ENCODE results near the gene PPM1F.
"Not testable (repeated sequence)": the region's sequence is repeated elsewhere in the genome, so short reads cannot be mapped to it uniquely, and the experiment has no call there.

Gene PPM1F

GRCh38 chr22:21939935-21940334 lies 12.7 kb downstream of the PPM1F start:
- not testable (repeated sequence) for DNase-seq

GRCh38 chr22:21939461-21939913 lies 13.2 kb downstream of the PPM1F start:
- no peak for DNase-seq

DNA sequence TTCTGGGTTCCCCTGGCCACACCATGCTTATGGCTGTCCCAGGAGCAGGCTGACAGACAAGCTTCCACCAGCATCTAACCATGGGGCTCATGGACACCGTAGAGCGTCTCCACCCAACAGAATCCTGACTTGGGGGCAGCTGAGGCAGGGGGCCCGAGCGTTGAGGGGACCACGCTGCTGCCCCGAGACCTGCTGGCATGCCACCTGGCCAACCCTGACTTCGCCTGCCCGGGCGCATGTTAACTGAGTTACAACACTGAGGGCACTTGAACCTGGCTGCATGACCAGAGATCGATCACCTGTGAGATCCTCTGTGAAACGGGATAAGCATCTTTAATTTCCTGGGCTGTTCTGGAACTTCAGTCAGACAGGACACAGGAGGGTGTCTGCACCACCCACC lies 13.7 kb downstream of the PPM1F start:
- no peak for DNase-seq

- DNase-seq = peak; percentile 70
Observed at GRCh38 chr22:21938071-21938822, 14.4 kb downstream of the PPM1F start.

GRCh38 chr22:21937821-21938070 lies 14.9 kb downstream of the PPM1F start:
- no peak for DNase-seq

GRCh38 chr22:21937041-21937820 lies 15.4 kb downstream of the PPM1F start:
- no peak for DNase-seq

GRCh38 chr22:21936151-21936775 lies 16.4 kb downstream of the PPM1F start:
- no peak for DNase-seq

GRCh38 chr22:21933910-21934309 lies 18.7 kb downstream of the PPM1F start:
- no peak for DNase-seq

DNA sequence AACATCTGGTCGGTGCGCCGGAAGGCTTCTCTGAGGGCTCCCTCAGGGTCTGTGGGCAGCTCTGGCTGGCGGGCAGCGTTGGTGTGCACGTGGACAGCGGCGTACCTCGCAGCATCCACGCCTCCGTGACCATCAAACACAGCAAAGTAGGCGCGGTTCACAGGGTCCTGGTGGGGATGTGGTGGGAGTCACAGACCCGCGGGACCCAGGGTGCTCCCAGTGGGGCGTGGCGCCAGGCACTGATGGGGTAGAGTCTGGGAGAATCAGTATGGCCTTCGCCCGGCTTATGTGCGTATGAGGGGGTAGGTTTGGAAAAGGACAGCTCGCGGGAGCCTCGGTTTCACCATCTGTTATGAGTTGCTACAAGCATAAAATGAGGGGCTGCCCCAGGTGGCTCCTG lies 19.2 kb downstream of the PPM1F start:
- DNase-seq = no peak

DNA sequence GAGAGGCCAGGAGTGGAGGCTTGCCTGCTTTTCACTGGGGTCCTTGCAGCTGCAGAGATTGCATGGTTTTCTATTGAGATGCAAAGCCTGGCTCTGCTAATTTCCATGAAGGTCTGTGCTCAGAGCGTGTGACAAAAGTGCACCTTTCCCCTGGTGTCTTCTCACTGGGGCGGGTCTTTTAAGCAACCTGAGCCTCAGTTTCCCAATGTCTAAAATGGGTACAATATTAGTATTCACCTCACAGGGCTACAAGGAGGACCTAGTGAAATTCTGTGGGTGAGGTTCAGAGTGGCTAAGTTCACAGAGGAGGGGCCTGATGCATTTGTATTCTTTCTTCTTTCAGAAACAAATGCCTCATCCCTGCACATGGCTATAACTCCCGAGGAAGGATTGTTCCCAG lies 20.3 kb downstream of the PPM1F start:
- no peak for DNase-seq

GRCh38 chr22:21931056-21931455 lies 21.6 kb downstream of the PPM1F start:
- DNase-seq = no peak

- no peak for DNase-seq
Observed at GRCh38 chr22:21929253-21929652, 23.4 kb downstream of the PPM1F start.

DNA sequence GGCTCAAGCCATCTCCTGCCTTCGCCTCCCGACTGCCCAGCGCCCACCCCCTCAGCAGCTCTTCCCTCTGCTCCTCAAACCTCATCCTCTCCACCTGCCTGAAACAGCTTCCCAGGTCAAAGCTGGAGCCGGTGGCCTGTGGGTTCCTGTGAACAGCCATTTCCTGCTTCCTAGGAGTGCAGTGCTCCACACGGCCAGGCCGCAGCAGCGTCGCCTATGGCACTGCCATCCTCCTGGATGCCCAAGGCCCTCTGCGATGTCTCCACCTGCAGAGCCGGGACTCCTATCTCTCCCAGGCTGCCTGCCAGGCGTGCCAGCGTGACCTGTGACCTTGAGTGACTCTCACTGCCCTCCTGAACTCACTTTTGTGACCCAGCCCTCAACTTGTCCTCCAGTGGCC lies 24.6 kb downstream of the PPM1F start:
- DNase-seq = no peak

- no peak for DNase-seq
Observed at GRCh38 chr22:21927174-21927823, 25.3 kb downstream of the PPM1F start.

DNA sequence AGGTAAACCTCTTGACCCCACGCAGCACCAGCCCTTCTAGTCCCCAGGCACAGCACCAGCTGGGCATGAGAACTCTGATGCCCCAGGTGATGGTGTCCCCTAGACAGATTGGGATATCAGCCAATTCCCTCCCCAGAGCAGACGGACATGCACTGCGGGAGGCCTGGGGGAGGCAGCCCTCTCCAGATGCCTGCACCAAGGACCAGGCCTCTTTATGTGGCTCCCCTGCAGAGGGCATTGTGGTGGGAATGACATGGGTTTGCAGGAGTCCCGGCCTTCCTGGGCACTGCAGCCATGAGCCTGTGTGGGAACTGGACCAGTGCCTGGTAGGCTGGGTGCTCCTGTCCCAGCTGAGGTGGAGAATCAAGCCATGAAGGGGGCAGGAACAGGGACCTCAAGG lies 25.9 kb downstream of the PPM1F start:
- DNase-seq = no peak

GRCh38 chr22:21923163-21923561 lies 29.5 kb downstream of the PPM1F start:
- no peak for DNase-seq

GRCh38 chr22:21922370-21923162 lies 30.1 kb downstream of the PPM1F start:
- DNase-seq = no peak

DNA sequence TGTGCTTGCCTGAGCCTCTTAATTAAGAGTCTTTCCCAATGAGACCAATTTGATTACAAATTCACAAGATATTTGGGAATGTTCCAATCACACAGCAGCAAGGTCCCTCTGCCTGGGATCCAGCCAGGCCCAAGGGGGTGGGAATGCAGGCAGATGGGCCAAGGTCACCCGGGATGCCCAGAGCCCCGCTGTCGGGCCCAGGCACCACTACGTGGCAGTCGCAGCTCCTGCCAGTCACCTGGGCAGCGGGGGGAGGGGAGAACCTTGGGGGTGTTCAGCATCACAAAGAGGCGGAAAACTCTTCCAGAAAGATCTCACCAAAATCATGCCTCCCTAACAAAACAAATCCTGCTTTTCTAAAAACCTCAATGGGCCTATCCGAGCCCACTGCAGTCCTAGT lies 30.9 kb downstream of the PPM1F start:
- DNase-seq = no peak

GRCh38 chr22:21921184-21921721 lies 31.4 kb downstream of the PPM1F start:
- no peak for DNase-seq

DNA sequence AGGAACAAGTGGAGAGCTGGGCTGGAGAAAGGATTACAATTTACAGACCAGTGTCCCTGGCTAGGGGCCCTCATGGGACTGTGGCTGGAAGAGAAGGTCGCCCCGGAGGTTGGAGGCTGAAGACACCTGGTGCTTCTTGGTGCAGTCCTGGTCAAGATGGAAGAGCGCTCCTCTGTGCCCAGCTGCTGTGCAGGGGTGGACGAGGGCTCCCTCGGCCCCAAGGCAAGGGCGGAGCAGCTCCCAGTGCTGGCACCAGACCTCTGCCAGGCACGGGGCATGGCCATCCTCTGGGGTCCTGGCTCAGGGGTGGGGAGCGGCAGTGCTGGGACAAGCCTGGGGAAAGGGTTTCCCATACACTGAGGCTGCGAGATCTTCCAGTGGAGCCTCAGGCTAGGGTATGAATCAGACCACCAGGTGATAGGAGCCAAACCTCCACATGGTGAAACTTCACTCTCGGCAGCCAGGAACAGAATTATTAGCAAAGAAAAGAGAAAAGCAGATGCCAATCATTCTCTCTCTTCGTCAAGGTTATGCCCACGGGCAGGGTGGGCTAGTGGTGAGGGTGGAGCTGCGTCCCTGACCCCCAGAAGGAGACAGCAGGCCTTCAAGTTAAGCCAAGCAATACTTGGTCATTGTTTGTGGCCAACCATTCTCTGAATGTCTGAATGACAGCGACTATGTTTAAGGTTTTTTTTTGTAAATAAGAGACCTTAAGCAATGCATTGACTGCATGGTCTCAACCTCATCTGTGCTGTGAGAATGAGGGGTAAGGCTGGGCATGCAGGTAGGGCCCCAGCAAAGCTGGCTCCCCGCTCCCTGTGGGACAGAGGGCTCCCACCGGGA lies 32.1 kb downstream of the PPM1F start:
- DNase-seq = no peak

GRCh38 chr22:21919526-21920307 lies 32.9 kb downstream of the PPM1F start:
- no peak for DNase-seq

Measured in 8988T (cell line).